ENCODE data around the gene MUC5B. TPM values are rescaled to one million over a fixed set of nuclear protein-coding genes. Genes with fewer than 3 reads are reported as not detected.

The MUC5B gene
- total RNA-seq, 4 donors from 2014 or later = 0.22 to 0.61 (median 0.29) TPM; not detected in 1

DNA sequence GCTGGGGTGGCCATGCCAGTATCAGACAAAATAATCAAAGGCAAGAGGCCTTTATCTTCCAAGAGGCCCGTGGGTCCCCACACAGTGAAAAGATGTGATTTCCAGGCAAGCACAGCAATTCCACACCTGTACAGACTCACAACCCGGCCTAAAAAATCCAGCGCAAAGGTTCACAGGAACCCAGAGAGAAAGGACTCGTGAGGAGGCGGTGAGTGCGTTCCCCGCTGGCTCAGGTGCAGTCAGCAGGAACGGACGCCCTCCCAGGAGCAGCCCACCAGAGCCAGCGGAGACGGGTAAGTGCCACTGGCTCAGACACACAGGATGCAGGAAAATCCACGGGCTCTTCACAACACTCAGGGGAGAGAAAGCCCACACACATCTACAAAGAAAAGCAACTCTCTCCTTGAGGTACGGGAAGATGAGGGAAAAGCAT is 82.2 kb downstream of the MUC5B start:
- peak in 1 of 2 donors; percentile 63 for DNase-seq (ENCODE audit: low spot score in 2 of 2)
- TF ChIP-seq, protein P1, sequence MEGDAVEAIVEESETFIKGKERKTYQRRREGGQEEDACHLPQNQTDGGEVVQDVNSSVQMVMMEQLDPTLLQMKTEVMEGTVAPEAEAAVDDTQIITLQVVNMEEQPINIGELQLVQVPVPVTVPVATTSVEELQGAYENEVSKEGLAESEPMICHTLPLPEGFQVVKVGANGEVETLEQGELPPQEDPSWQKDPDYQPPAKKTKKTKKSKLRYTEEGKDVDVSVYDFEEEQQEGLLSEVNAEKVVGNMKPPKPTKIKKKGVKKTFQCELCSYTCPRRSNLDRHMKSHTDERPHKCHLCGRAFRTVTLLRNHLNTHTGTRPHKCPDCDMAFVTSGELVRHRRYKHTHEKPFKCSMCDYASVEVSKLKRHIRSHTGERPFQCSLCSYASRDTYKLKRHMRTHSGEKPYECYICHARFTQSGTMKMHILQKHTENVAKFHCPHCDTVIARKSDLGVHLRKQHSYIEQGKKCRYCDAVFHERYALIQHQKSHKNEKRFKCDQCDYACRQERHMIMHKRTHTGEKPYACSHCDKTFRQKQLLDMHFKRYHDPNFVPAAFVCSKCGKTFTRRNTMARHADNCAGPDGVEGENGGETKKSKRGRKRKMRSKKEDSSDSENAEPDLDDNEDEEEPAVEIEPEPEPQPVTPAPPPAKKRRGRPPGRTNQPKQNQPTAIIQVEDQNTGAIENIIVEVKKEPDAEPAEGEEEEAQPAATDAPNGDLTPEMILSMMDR (IDR thresholded peaks at IDR 0.05) = no peak
- TF ChIP-seq POLR2A (IDR thresholded peaks at IDR 0.05) = no peak
- 86 to 89% methylated on average over 13 of the region's 13 CpGs for WGBS, 2 donors
- intact Hi-C loops (cut with DNase I; ENCODE audit: low total_unique reads) = no loop called here
- H3K4me3 ChIP-seq (ENCODE audit: low read depth, poor library complexity, severe bottlenecking) = no peak overlapping the region

DNA sequence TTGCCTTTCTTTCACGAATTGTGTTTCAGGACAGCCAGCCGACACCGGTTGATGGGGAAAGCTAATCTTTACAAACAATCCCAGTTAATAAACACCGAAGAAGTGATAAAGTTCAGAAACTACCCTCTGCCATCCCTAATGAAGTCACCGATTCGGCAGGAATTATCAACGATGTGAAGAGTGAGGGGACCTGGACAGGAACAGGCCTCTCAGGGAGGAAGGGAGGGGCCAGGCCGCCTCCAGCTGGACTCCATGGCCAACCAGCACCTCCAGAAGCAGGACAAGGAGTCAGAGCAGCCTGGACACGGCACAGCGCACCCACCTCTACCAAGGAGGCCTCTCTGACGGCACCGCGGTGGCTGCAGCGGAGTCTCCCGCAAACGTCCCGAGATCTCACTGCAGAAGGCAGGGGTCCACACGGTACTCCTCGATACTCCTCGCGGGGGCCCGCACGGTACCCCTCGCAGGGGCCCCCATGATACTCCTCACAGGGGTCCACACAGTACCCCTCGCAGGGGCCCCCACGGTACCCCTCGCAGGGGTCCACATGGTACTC is 82.7 kb downstream of the MUC5B start:
- intact Hi-C loops (cut with DNase I; ENCODE audit: low total_unique reads) = no loop called here
- peak in 1 of 2 donors; percentile 70 for DNase-seq (ENCODE audit: low spot score in 2 of 2)
- 87 to 92% methylated on average over 27 of the region's 27 CpGs for WGBS, 2 donors
- no peak for TF ChIP-seq POLR2A (IDR thresholded peaks at IDR 0.05)
- TF ChIP-seq, protein P1 (IDR thresholded peaks at IDR 0.05) = no peak
- H3K4me3 ChIP-seq (ENCODE audit: low read depth, poor library complexity, severe bottlenecking) = no peak overlapping the region

DNA sequence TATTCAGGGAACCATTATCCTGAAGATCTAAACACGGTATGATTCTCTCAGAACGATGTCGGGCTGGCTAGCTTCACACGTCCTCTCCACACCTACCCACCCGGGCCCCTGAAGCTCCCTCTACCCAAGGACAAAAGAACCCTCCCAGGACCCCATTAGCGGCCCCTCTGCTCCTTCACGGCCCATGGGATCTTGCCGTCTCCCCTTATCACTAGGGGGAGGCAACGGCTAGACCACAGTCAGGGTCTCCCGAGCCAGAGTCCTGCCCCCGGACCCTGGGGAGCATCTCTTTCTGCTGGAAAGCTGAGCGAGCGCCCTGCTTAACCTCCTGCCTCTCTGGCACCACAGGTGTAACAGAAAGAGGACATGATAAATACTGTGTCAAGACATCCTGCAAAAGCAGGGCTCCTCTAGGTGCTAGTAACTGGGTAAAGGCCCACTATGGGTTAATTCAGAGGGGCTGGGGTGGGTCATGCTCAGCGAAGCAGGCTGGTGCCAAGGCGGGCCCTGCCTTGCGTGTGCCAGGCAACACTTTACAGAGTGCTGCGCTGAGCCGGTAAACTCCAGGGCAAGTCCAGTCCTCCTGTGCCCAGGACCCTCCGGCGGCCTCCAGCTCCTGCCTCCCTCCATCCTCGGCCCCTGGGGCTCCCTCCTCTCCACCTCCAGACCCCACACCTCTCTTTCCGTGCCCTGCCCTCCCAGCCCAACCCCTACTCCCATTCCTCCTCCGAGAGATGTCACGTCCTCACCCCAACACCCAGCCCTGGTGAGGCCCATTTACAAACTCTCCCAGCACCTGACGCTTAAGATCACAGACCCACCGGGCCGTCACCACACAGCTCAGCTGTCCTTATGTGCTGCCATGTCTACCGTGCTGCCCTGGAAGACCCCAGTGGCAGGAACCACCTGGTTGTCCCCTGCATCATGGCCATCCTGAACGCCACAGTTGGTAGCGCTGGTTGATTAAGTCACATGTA is 83.6 kb downstream of the MUC5B start:
- no peak overlapping the region for H3K4me3 ChIP-seq (ENCODE audit: low read depth, poor library complexity, severe bottlenecking)
- DNase-seq (ENCODE audit: low spot score in 2 of 2) = no peak
- 78 to 81% methylated on average over 30 of the region's 30 CpGs for WGBS, 2 donors
- no peak for TF ChIP-seq POLR2A (IDR thresholded peaks at IDR 0.05)
- TF ChIP-seq, protein P1 (IDR thresholded peaks at IDR 0.05) = no peak
- intact Hi-C loops (cut with DNase I; ENCODE audit: low total_unique reads) = no loop called here

DNA sequence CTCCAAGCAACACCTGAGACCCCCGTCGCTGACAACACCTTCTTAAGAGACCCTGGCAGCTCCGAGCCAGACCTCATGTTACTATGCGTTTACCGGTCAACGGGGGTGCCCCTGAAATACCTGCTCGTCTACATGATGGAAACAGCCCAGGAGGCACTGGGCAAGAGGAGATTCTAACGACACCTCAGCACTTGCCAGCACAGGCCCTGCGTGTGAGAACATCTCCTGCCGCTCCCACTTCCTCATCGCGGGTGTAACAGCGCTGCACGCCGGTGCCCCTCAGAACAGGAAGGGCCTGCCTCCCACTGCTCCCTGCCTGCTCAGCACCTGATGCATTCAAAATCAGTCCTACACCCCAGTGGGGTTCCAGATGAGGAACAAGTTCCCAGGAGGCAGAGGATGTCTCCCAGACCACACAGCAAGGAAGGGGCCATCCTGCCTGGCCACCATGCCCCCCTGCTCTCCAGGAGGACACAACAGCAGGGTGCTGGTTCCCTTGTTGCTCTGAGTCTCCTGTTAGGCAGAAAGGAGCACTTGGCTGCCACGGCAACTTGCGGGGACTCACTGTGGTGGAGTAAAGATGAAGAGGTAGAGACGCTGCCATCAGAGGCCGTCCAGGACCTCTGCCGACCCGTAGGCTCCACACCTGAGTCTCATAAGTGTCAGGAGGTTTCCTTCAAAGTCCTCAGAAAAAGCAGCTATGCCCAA is 84.5 kb downstream of the MUC5B start:
- TF ChIP-seq, protein P1 (IDR thresholded peaks at IDR 0.05) = no peak
- TF ChIP-seq POLR2A (IDR thresholded peaks at IDR 0.05) = no peak
- no peak overlapping the region for H3K4me3 ChIP-seq (ENCODE audit: low read depth, poor library complexity, severe bottlenecking)
- WGBS, 2 donors = 40 to 47% methylated on average over 14 to 21 of the region's 21 CpGs
- intact Hi-C loops (cut with DNase I; ENCODE audit: low total_unique reads) = no loop called here
- no peak for DNase-seq (ENCODE audit: low spot score in 2 of 2)

DNA sequence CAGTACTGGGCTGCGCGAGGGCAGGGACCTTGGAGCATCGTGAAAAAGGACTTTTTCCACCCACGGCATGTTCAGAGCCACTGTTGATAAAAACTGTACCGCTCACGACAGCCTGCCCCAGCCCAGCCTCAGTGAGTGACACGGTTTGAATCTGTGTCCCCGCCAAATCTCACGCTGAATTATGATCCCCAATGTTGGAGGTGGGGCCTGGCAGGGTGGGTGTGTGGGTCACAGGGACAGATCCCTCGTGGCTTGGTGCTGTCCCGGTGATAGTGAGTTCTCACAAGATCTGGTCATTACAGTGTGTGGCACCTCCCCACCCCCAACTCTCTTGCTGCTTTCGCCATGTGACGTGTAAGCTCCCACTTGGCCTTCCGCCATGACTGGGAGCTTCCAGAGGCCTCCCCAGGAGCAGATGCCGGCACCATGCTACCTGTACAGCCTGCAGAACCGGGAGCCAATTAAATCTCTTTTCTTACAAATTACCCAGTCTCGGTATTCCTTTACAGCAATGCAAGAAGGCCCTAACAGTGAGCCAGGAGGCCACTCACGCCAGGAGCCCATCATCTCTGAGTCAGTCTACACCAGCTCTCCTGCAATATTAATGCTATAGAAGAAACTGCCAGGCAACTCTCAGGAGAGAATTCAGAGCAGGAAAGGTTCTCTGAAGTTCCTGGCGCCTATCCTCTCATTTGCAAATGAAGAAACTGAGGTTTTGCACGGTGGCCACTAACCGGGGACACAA is 85.3 kb downstream of the MUC5B start:
- 44 to 55% methylated on average over 15 to 21 of the region's 21 CpGs for WGBS, 2 donors
- intact Hi-C loops (cut with DNase I; ENCODE audit: low total_unique reads) = no loop called here

More for the DNA sequence above, 85.3 kb downstream of the MUC5B start:
- TF ChIP-seq, protein P1 (IDR thresholded peaks at IDR 0.05) = no peak
- TF ChIP-seq POLR2A (IDR thresholded peaks at IDR 0.05) = no peak
- H3K4me3 ChIP-seq (ENCODE audit: low read depth, poor library complexity, severe bottlenecking) = no peak overlapping the region
- no peak for DNase-seq (ENCODE audit: low spot score in 2 of 2)
